PC-3 (cell line): ENCODE data around the gene LMNA. TPM values are rescaled to one million over a fixed set of nuclear protein-coding genes. Genes with fewer than 3 reads are reported as not detected.

Experiments
- ATAC-seq: fragments of 200-7000 bp; cut with Tn5 transposase; 2 replicates; pipeline ENCODE4 v1.9.1; 2020; ENCODE audit warnings: mild to moderate bottlenecking, moderate library complexity
- BruUV-seq: library from RNA; stranded (reverse); fragments of 400-500 nt; replicated peaks from 2 replicates; lab custom pipeline; 2021; lab: Mats Ljungman, UMichigan
- CTCF ChIA-PET: fragments of 300-600 bp; sonication (Branson Sonifier 250); formaldehyde crosslinking; loops from one replicate; lab custom pipeline; 2022; ENCODE audit warnings: antibody characterized with exemption; lab: Charles Lee
- POLR2A ChIA-PET: fragments of 300-600 bp; sonication (Branson Sonifier 250); formaldehyde crosslinking; loops from one replicate; lab custom pipeline; 2022; ENCODE audit warnings: antibody characterized with exemption; ENCODE audit not compliant: unreplicated experiment; lab: Charles Lee
- DNase-seq: peaks from one replicate; pipeline ENCODE4 v3.0.0-alpha.2; 2015
- H2AFZ ChIP-seq: fragments of 300-600 bp; sonication (generic); 2 replicates; pipeline ENCODE4 v1.6.0; 2016; ENCODE audit warnings: antibody characterized with exemption, low read length
- H3F3A ChIP-seq: fragments of 300-600 bp; sonication (generic); one replicate; pipeline ENCODE4 v1.6.0; 2017; ENCODE audit warnings: antibody characterized with exemption, low read length, control low read depth, mild to moderate bottlenecking; ENCODE audit not compliant: unreplicated experiment
- H3K27ac ChIP-seq: fragments of 300-600 bp; sonication (generic); 2 replicates; pipeline ENCODE4 v1.5.1; 2016; ENCODE audit warnings: mild to moderate bottlenecking, low read length
- H3K27me3 ChIP-seq: fragments of 300-600 bp; sonication (generic); 2 replicates; pipeline ENCODE4 v1.6.1; 2016; ENCODE audit warnings: low read length, mixed read lengths
- H3K36me3 ChIP-seq: fragments of 300-600 bp; sonication (generic); 2 replicates; pipeline ENCODE4 v1.6.1; 2016; ENCODE audit warnings: low read depth, mixed run types, low read length, mixed read lengths
- H3K4me1 ChIP-seq: fragments of 300-600 bp; sonication (generic); 2 replicates; pipeline ENCODE4 v1.5.1; 2016; ENCODE audit warnings: low read length; ENCODE audit not compliant: insufficient read depth
- H3K4me2 ChIP-seq: fragments of 300-600 bp; sonication (generic); 2 replicates; pipeline ENCODE4 v1.6.0; 2016; ENCODE audit warnings: low read length
- H3K4me3 ChIP-seq: fragments of 300-600 bp; sonication (generic); 2 replicates; pipeline ENCODE4 v1.5.1; 2016; ENCODE audit warnings: mild to moderate bottlenecking, low read length, mixed read lengths
- H3K79me2 ChIP-seq: fragments of 300-600 bp; sonication (generic); 2 replicates; pipeline ENCODE4 v1.6.1; 2017; ENCODE audit warnings: low read length, mixed read lengths
- H3K9ac ChIP-seq: fragments of 300-600 bp; sonication (generic); 2 replicates; pipeline ENCODE4 v1.6.0; 2016; ENCODE audit warnings: mild to moderate bottlenecking, low read length
- H3K9me2 ChIP-seq: fragments of 300-600 bp; sonication (generic); replicated peaks from 2 replicates; pipeline ENCODE4 v1.6.1; 2016; ENCODE audit warnings: mixed run types, low read length, mixed read lengths
- H3K9me3 ChIP-seq: fragments of 300-600 bp; sonication (generic); 2 replicates; pipeline ENCODE4 v1.6.1; 2016; ENCODE audit warnings: low read length, mixed read lengths
- H4K20me1 ChIP-seq: fragments of 300-600 bp; sonication (generic); 2 replicates; pipeline ENCODE4 v1.6.1; 2016; ENCODE audit warnings: low read length, mixed read lengths
- EZH2 ChIP-seq: fragments of 300-600 bp; sonication (generic); IDR thresholded peaks from one replicate; pipeline ENCODE4 v1.6.1; 2017; ENCODE audit warnings: antibody characterized with exemption, mild to moderate bottlenecking, low read length; ENCODE audit not compliant: unreplicated experiment
- EZH2phosphoT487 ChIP-seq: fragments of 300-600 bp; sonication (generic); IDR thresholded peaks from 2 replicates; pipeline ENCODE4 v1.6.1; 2018; ENCODE audit warnings: mild to moderate bottlenecking, antibody characterized with exemption, low read length, borderline replicate concordance
- intact Hi-C: fragments of 100-400 bp; cut with micrococcal nuclease; formaldehyde crosslinking; loops from 2 replicates; pipeline ENCODE4 v1.9.0; 2023
- total RNA-seq: library from RNA; depleted of rRNA; stranded (reverse); fragments of >200 nt; gene quantifications from 2 replicates; pipeline ENCODE4 v1.2.3, GENCODE V29; 2014
- TF ChIP-seq, protein P1 (sequence below): fragments of 300-600 bp; sonication (generic); conservative IDR thresholded peaks from 2 replicates; pipeline ENCODE4 v1.5.1; 2017; ENCODE audit warnings: antibody characterized with exemption, low read depth, mild to moderate bottlenecking, low read length

The LMNA gene
- total RNA-seq, 1 experiment from 2014 or later = 864 TPM

DNA sequence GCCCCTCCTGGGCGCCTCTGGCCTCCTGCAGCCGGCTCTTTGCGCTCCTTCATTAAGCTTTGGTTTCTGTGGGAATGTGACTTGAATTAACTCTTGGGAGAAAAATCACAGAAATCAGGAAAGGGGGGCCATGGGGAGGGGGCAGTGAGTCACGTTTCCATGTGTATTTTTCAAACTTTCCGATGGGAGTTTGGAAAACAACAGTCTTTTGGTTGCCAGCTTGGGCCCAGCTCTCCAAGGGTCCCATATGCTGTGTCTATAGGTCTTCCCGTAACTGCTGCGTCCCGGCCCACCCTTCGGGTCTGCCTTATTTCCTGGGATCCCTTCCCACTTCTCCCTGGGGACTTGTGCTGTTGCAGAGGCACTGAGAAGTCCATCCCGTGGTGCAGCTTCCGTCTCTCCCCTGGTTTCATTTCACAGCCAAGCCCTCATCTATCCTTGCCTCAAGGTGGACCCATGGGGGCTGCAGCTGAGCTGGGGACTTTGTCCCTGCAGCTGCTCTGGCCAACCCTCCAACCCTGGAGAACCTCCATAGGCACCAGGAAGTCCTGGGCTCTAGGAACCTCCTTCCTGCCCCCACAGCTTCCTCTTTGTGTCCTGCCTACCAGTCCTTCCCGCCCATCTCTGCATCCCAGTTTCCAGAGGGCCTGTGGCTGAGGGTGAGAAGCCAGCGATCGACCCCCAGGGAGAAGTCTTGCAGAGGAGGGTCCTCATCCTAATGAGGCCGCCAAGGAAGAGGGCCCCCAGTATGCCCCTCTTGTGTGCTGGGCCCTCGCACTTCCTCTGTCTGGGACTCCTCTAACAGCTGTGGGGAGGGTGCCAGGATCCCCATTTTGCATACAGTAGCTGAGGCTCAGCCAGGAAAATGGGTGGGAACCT is 11.6 kb upstream of the LMNA start:
- no peak for ATAC-seq

DNA sequence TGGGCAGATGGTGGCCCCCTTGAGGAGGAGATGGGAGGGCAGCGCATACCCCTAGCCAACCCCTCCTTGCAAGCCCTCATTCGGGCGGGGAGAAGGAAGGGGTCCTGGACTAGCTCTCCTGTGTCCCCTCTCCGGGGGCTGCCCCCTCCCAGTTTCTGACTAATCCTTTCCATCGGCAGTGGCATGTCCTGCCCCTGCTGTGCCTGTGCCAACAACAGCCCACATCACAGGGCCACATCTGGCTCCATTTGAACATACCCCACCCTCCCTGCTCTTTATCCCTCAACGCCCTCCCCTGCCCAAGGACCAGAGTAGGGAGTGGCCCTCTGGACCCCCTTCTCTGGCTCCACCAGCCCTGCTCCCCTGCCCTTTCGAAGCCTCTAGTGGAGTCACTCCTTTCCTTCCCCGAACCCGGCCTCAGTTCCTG is 11.0 kb upstream of the LMNA start:
- Histone ChIP-seq H3K9ac (peak overlapping the region; percentile 50), H3K9me2 (no peaks in the 10 kb centered on the region), H3K79me2 (no peaks in the 10 kb centered on the region), H3K4me2 (peak overlapping the region; percentile 25; the same call in 1 of the 2 replicates), H3K9me3 (no peaks in the 10 kb centered on the region), H3K36me3 (no peaks in the 10 kb centered on the region), H3F3A (no peaks in the 10 kb centered on the region), H3K4me3 (no peak overlapping the region), H4K20me1 (no peaks in the 10 kb centered on the region), H3K27me3 (no peaks in the 10 kb centered on the region), H3K4me1 (peaks cover 71% of the 10 kb centered on the region), H3K27ac (peak overlapping the region; percentile 78), H2AFZ (no peak overlapping the region)
- TF ChIP-seq EZH2phosphoT487 (no peak), EZH2 (no peak)
- TF ChIP-seq, protein P1, sequence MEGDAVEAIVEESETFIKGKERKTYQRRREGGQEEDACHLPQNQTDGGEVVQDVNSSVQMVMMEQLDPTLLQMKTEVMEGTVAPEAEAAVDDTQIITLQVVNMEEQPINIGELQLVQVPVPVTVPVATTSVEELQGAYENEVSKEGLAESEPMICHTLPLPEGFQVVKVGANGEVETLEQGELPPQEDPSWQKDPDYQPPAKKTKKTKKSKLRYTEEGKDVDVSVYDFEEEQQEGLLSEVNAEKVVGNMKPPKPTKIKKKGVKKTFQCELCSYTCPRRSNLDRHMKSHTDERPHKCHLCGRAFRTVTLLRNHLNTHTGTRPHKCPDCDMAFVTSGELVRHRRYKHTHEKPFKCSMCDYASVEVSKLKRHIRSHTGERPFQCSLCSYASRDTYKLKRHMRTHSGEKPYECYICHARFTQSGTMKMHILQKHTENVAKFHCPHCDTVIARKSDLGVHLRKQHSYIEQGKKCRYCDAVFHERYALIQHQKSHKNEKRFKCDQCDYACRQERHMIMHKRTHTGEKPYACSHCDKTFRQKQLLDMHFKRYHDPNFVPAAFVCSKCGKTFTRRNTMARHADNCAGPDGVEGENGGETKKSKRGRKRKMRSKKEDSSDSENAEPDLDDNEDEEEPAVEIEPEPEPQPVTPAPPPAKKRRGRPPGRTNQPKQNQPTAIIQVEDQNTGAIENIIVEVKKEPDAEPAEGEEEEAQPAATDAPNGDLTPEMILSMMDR = no peak
- ATAC-seq (peak; percentile 4; the same call in 1 of the 2 replicates), DNase-seq (peak; percentile 45)
- BruUV-seq = no TSS peak
- intact Hi-C loops = no loop called here
- CTCF ChIA-PET = no interaction called here
- POLR2A ChIA-PET = interaction anchor here (0.6 kb wide), 3 partner anchors 12 to 27 kb away, joined by 3 read pairs; no protein-coding TSS in a partner anchor

More for the DNA sequence above, 11.6 kb upstream of the LMNA start:
- H3K4me1 ChIP-seq = peaks cover 65% of the 10 kb centered on the region
- no peak overlapping the region for H2AFZ ChIP-seq
- POLR2A ChIA-PET = no interaction called here
- H3K79me2 ChIP-seq = no peaks in the 10 kb centered on the region
- no peak overlapping the region for H3K9ac ChIP-seq
- H3K9me3 ChIP-seq = no peaks in the 10 kb centered on the region
- H3K27me3 ChIP-seq = no peaks in the 10 kb centered on the region
- peak overlapping the region; percentile 78; the same call in 1 of the 2 replicates for H3K27ac ChIP-seq
- CTCF ChIA-PET = interaction anchor here (0.5 to 0.7 kb wide), 3 partner anchors 20 to 115 kb away, joined by 3 to 4 read pairs (median 3); no protein-coding TSS in a partner anchor
- no peaks in the 10 kb centered on the region for H3K9me2 ChIP-seq
- no TSS peak for BruUV-seq
- H4K20me1 ChIP-seq = no peaks in the 10 kb centered on the region
- no peaks in the 10 kb centered on the region for H3F3A ChIP-seq
- intact Hi-C loops = no loop called here
- no peak overlapping the region for H3K4me3 ChIP-seq
- no peak for DNase-seq
- H3K4me2 ChIP-seq = no peak overlapping the region
- no peaks in the 10 kb centered on the region for H3K36me3 ChIP-seq
- TF ChIP-seq EZH2phosphoT487 (no peak), EZH2 (no peak)
- TF ChIP-seq, protein P1 = no peak
